Prostate gland (tissue), 2 donors: ENCODE results near the gene CBY1. TPM values are rescaled to one million over a fixed set of nuclear protein-coding genes. Genes with fewer than 3 reads are reported as not detected.
A peak's percentile ranks its signal among the peaks of the same experiment; 100 is the strongest.

Experiments
- DNase-seq: peaks from one replicate; pipeline ENCODE4 v3.0.0-alpha.2; 2019; ENCODE audit warnings: low spot score
- H3K27ac ChIP-seq, 2 donors: fragments of 200-600 bp; sonication (generic); 2 replicates each; pipeline ENCODE4 v1.5.1; 2017 to 2019
- H3K27me3 ChIP-seq: fragments of 200-600 bp; sonication (generic); replicated peaks from 2 replicates; pipeline ENCODE4 v1.5.1; 2019; ENCODE audit not compliant: insufficient read depth
- H3K36me3 ChIP-seq, 2 donors: fragments of 200-600 bp; sonication (generic); 1 replicate in 1 of 2; 2 replicates in 1 of 2; pipeline versions ENCODE4 v1.5.1 to v1.8.1; 2017 to 2019
- H3K4me1 ChIP-seq: fragments of 200-600 bp; sonication (generic); replicated peaks from 2 replicates; pipeline ENCODE4 v1.5.1; 2019
- H3K4me3 ChIP-seq, 2 donors: fragments of 200-600 bp; sonication (generic); 2 replicates each; pipeline ENCODE4 v1.5.1; 2017 to 2019
- H3K9me3 ChIP-seq: fragments of 200-600 bp; sonication (generic); 2 replicates; pipeline ENCODE4 v1.5.1; 2017
- POLR2A ChIP-seq: fragments of 450-650 bp; IDR thresholded peaks from one replicate; pipeline ENCODE4 v1.6.1; 2016; ENCODE audit warnings: antibody characterized with exemption, mild to moderate bottlenecking
- POLR2AphosphoS5 ChIP-seq: sonication (generic); formaldehyde crosslinking; IDR thresholded peaks from one replicate; pipeline ENCODE4 v1.6.1; 2017; ENCODE audit warnings: antibody characterized with exemption
- WGBS: methylation state at CpG from one replicate; pipeline ENCODE4 v1.1.5; 2018; 5-methylcytosine and 5-hydroxymethylcytosine counted together
- intact Hi-C: fragments of 100-400 bp; cut with DNase I; formaldehyde crosslinking; loops from one replicate; pipeline ENCODE4 v1.14.2; 2022
- total RNA-seq, 2 donors: library from RNA; depleted of rRNA; stranded (reverse); fragments of >200 nt; gene quantifications; one replicate each; pipeline ENCODE4 v1.1.0, GENCODE V29; 2016
- TF ChIP-seq, protein P1 (sequence below), 4 experiments: fragments of 200-600 bp in 2 of 4; fragments of 450-650 bp in 2 of 4; sonication (generic) in 2 of 4; IDR thresholded peaks; 1 replicate in 3 of 4; 2 replicates in 1 of 4; pipeline ENCODE4 v1.5.1; 2016 to 2019; ENCODE audit warnings: antibody characterized with exemption in 4 of 4, mild to moderate bottlenecking in 2 of 4, moderate library complexity in 2 of 4

Gene CBY1
- total RNA-seq, 2 donors from 2014 or later, result 24.7 to 41.0 TPM

DNA sequence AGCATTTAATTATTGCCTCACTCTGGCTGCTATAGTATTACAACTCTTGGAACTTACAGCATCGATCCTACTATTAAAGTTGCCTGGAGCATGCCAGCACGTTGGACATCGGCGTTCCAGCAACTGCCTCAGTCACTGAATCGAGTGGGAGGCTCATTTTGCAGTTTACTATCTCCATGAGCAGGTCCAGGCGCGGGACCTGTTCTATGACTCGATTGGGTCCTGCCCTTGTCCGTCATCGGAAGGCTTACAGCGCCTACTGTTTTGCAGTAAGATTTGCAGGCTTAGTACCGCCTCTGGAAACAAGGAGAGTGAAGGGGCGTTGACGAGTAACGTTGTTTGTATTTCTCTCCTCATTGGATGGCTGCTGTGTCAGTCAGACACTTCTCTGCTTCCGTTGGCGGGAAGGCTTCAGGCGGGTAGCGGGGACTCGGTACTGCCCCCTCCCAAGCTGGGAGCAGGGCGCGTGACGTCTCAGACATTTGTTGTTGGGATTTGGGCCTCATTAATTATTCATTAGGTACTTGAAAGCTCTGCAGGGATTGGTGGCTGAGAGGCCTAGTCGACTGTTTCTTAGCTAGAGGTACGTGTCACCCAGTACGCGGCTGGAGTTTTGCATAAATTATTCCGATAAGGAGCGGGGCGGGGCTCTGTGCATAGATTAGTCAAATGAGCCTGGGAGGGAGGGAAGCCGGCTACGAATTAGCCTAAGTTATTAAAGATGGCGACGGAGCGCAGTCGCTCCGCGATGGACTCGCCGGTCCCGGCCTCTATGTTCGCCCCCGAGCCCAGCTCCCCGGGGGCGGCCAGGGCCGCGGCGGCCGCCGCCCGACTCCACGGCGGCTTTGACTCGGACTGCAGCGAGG is 49.0 kb downstream of the CBY1 start, which contains the start of gene GTPBP1:
TSS of gene GTPBP1 (plus strand) at position 710 of the 866 bp plus-strand sequence. CDS start at position 722, 12 bp downstream.
- peaks cover 11% of the 10 kb centered on the region for H3K4me1 ChIP-seq
- H3K36me3 ChIP-seq, result no peaks in the 10 kb centered on the region
- no peaks in the 10 kb centered on the region for H3K9me3 ChIP-seq
- WGBS, result under 1% methylated on average over 55 of the region's 55 CpGs
- H3K4me3 ChIP-seq, result peak within 1 kb of the TSS; percentile 97 to 99
- peak; percentile 100 for DNase-seq
- TF ChIP-seq POLR2AphosphoS5 (peak; percentile 100), POLR2A (peak; percentile 100)
- TF ChIP-seq, protein P1, sequence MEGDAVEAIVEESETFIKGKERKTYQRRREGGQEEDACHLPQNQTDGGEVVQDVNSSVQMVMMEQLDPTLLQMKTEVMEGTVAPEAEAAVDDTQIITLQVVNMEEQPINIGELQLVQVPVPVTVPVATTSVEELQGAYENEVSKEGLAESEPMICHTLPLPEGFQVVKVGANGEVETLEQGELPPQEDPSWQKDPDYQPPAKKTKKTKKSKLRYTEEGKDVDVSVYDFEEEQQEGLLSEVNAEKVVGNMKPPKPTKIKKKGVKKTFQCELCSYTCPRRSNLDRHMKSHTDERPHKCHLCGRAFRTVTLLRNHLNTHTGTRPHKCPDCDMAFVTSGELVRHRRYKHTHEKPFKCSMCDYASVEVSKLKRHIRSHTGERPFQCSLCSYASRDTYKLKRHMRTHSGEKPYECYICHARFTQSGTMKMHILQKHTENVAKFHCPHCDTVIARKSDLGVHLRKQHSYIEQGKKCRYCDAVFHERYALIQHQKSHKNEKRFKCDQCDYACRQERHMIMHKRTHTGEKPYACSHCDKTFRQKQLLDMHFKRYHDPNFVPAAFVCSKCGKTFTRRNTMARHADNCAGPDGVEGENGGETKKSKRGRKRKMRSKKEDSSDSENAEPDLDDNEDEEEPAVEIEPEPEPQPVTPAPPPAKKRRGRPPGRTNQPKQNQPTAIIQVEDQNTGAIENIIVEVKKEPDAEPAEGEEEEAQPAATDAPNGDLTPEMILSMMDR (IDR thresholded peaks at IDR 0.05), result peak in 1 of 4 experiments; percentile 41
- intact Hi-C loops, result loop anchor here (2.0 to 10.0 kb wide), 2 partner anchors 49 to 201 kb away; partner anchors contain the start of genes DDX17 and SUN2
- H3K27ac ChIP-seq, result peak within 1 kb of the TSS; percentile 98 to 99
- no peaks in the 10 kb centered on the region for H3K27me3 ChIP-seq

DNA sequence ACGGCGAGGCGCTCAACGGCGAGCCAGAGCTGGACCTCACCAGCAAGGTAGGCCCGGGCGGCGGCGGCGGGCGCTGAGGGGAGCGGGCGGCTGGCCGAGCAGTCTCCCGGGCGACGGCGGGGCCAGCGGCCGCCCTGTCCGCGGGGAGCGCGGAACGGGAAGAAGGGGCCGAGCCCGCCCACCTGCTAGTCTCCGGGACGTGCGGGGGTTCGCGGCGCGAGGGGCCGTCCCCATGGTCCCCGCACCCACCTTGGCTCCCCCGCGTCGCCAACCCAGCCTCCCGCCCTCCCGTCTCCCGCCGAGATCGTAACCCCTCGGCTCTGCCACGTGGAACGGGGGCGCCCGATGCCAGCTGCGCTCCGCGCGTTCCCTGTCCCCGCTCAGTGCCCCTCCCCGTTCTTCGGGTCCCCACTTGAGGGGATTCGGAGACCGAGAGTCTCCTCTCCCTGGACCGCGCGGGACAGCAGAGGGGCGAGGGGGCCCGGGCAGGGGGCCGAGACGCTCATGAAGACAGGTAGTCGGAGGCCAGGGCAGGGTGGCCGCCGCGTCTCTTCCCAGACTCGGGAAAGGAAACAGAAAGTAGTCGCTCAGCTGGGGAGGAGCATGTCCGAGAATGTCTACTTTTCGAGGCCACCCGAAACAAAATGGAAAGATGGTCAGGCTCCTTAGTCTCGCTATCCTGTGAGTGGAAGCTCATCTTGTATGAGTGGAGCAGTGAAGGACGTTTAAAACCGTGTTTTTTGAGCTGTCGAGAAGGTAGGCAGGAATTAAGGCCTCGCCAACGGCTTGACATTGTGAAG is 49.9 kb downstream of the CBY1 start:
- no peaks in the 10 kb centered on the region for H3K9me3 ChIP-seq
- H3K4me3 ChIP-seq, result peak overlapping the region; percentile 97 to 99
- peak overlapping the region; percentile 98 to 99 for H3K27ac ChIP-seq
- peak; percentile 21 for DNase-seq
- TF ChIP-seq POLR2AphosphoS5, result no peak
- TF ChIP-seq, protein P1 (IDR thresholded peaks at IDR 0.05), result no peak
- TF ChIP-seq POLR2A, result no peak
- under 1% methylated on average over 69 of the region's 80 CpGs for whole genome bisulfite sequencing
- no peaks in the 10 kb centered on the region for H3K36me3 ChIP-seq
- peaks cover 11% of the 10 kb centered on the region for H3K4me1 ChIP-seq
- H3K27me3 ChIP-seq, result no peaks in the 10 kb centered on the region
- intact Hi-C loops, result loop anchor here (10.0 kb wide), 1 partner anchor 202 kb away; the partner anchor contains the start of gene DDX17

DNA sequence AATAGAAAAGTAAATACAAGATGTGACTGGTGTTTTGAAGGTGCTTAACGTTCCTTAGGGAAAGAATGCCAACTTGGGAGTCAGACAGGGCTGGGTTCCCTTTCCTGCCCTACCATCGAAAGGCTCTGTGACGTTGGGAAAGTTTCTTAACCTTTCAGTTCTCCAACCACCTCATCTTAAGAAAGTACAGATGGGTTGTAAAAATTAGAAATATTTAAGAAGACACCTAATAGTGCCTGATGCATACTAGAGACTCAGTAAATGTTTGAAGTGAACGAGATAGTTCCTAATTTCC is 50.4 kb downstream of the CBY1 start:
- Histone ChIP-seq H3K27ac (peak overlapping the region; percentile 98 to 99), H3K27me3 (no peaks in the 10 kb centered on the region), H3K36me3 (no peaks in the 10 kb centered on the region), H3K4me1 (peaks cover 11% of the 10 kb centered on the region), H3K9me3 (no peaks in the 10 kb centered on the region), H3K4me3 (peak overlapping the region; percentile 97 to 99)
- intact Hi-C loops, result loop anchor here (10.0 kb wide), 1 partner anchor 202 kb away; the partner anchor contains the start of gene DDX17
- no peak for TF ChIP-seq POLR2A
- TF ChIP-seq POLR2AphosphoS5, result no peak
- TF ChIP-seq, protein P1 (IDR thresholded peaks at IDR 0.05), result no peak
- peak; percentile 24 for DNase-seq
- WGBS, result 2% methylated on average over 4 of the region's 4 CpGs

DNA sequence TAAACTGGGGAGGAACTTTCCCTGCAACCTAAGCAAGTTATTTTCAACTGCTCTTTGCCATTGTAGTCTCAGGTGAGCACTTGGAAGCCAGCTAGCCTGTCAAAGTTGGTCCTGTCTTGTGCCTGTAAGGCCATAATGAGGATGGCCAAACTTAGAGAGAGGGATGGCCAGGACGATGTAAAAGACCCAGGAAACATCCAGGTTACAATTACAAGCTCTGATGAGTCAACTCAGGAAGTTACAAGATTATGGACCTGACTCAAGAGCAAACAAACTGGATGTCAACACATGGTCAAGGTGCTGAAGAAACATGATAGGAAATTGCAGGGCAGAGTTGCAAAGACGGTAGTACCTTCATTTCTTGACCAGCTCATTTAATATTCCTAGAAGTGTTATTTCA is 50.9 kb downstream of the CBY1 start:
- H3K4me3 ChIP-seq, result peak overlapping the region; percentile 97 to 99
- intact Hi-C loops, result loop anchor here (10.0 kb wide), 1 partner anchor 203 kb away; the partner anchor contains the start of gene DDX17
- no peaks in the 10 kb centered on the region for H3K27me3 ChIP-seq
- no peaks in the 10 kb centered on the region for H3K9me3 ChIP-seq
- WGBS, result 18% methylated on average over 2 of the region's 2 CpGs
- peaks cover 11% of the 10 kb centered on the region for H3K4me1 ChIP-seq
- peak; percentile 91 for TF ChIP-seq POLR2AphosphoS5
- TF ChIP-seq, protein P1 (IDR thresholded peaks at IDR 0.05), result no peak
- peak; percentile 69 for TF ChIP-seq POLR2A
- H3K36me3 ChIP-seq, result no peaks in the 10 kb centered on the region
- peak; percentile 49 for DNase-seq
- H3K27ac ChIP-seq, result peak overlapping the region; percentile 98 to 99
